ENCODE measurements around the gene TNFAIP6. TPM values are rescaled to one million over a fixed set of nuclear protein-coding genes. Genes with fewer than 3 reads are reported as not detected.
A peak's percentile ranks its signal among the peaks of the same experiment; 100 is the strongest.

TNFAIP6 gene
- total RNA-seq, 1 donor from 2014 or later = 2.9 TPM

DNA sequence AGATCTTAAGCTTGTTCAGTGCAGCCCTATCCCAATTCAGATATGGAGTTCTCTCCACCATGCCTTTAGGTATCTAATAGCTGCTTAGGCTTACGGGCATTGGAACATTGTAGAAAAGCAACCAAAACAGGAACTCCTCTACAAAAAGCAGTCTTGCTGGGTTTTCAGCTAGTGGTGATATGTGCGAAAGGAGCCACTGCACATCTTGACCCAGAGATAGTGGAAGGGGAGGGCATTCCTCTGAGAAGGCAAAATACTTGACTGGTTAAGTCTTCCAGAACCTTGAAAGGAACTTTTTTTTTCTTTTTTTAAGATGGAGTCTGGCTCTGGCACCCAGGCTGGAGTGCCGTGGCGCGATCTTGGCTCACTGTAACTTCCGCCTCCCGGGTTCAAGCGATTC, 2.6 kb upstream of the TNFAIP6 start:
- intact Hi-C loops (cut with DNase I) = no loop called here
- DNase-seq (ENCODE audit: missing footprints) (no peak), ATAC-seq (no peak)

DNA sequence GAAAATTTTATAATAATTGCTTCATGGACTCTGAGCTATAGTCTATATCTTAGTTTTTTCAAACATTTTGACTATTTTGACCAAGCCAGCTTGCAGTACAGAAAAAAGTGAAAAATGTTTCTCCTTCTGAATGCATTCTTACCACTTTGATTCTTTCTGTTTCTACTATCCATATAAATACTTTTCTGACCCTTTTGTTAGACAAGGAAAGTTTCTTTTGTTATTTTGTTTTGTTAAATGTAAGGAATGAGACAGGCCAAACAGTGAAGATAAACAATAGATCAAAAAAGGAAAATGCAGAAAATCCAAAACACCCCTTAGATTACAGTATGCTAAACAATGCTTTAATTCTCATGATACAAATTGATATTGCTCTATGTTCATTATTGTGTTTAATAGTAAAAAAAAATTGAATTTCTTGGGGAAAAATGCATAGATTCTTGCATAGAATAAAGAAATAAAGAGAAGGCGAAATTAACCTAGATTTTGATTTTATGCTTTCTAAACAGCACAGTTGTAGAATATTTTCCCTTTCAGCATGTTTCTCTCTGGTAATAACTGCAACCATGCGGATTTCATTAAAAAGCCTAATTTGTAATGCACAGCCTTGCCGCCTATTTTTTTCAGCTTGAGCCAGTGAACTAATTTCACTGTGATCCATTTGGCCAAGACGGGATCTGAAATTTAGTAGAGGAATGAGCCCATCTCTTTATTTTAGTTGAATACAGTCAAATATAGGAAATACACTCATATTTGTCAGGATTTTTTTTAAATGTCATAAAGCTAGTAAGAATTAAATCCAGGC, 976 bp downstream of the TNFAIP6 start:
- DNase-seq (ENCODE audit: missing footprints) (no peak), ATAC-seq (no peak)
- intact Hi-C loops (cut with DNase I) = no loop called here

DNA sequence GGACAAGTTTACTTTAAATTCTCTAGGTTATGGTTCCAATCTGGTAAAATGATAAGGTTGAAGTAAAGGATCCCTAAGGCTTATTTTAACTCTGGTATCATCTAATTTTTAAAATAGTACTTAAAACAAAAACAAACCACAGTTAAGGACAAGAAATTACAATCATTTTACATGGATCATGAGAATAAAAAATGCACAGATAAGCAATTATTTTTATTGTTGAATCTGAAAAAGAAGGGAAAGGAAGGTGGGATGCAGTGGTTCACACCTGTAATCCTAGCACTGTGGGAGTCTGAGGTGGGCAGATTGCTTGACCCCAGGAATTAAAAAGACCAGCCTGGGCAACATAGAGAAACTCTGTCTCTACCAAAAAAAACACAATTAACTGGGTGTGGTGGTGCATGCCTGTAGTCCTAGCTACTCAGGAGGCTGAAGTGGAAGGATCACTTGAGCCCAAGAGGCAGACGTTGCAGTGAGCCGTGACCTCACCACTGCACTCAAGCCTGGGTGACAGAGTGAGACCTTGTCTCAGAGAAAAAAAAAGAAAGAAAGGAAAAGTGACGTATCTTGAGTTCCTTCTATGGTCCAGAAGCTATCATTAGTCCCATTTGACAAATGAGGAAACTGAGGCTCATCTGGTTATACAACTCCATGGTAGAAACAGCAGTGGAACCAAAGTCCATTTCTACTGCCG, 2.5 kb downstream of the TNFAIP6 start:
- DNase-seq (ENCODE audit: missing footprints) = no peak
- intact Hi-C loops (cut with DNase I) = no loop called here
- no peak for ATAC-seq

DNA sequence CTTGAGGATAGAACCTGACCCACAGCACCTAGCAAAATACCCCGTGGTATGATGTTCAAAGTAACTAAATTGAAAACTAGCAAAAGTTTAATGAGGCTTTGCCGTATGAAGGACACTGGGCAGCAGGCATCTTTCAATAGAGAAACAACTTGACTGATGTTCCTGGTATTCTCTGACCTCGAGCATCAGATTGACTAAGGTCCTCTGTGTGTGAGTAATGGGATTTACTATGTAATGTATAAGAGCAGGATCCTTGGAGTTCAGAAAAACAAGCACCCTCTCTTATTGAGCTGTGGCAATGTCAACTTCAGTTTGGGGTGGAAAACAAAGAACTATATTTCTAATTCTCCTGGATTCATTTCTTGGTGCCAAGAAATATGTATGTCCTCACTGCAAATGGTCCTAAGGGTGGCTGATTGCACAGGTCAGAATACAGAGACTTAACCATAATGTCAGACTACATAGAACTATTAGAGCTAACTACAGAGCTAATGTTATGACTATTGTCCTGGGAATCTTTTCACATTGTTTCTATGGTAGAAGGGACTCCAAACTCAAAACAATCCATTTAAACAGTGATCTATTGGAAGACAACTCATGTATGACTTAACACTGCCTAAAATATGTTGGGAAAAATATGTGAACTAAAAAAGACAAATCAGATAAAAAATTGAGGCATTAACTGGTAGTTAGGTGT, 4.4 kb downstream of the TNFAIP6 start:
- intact Hi-C loops (cut with DNase I) = no loop called here
- DNase-seq (ENCODE audit: missing footprints) = no peak
- ATAC-seq = no peak

DNA sequence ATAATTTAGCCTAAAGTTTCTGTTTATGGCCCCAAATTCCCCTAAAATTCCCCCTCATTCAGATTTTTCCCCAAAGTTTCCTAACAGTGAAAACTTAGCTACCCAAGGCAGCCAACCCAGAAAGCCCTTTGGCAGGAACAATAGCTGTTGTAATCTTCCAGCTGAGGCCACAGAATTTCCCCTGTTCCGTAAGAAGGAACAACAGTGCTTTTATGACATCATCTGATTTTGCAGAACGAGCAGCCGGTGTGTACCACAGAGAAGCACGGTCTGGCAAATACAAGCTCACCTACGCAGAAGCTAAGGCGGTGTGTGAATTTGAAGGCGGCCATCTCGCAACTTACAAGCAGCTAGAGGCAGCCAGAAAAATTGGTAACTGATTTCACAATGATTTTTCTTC, 6.3 kb downstream of the TNFAIP6 start:
- intact Hi-C loops (cut with DNase I) = no loop called here
- ATAC-seq = peak; percentile 95

DNA sequence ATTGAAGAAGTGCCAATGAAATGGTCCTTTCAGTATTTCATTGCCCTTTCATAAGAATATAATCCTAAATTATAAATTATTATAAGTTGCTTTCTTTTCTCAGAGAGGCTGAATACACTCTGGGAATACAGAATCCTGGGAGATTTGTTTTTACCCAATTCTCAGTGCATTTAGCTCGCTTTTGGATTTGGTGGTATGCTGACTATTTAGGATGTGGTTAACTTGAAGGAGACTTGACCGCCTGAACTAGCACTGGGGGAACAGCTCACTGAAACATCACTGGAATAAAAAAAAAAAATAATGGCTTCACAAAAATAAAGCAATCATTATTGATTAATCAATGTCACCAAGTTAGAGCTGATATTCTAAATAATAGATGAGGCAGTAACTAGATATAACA, 10.2 kb downstream of the TNFAIP6 start:
- ATAC-seq (no peak), DNase-seq (ENCODE audit: missing footprints) (no peak)
- intact Hi-C loops (cut with DNase I) = no loop called here

More for the DNA sequence above, 6.3 kb downstream of the TNFAIP6 start:
- peak; percentile 81 for DNase-seq (ENCODE audit: missing footprints)

DNA sequence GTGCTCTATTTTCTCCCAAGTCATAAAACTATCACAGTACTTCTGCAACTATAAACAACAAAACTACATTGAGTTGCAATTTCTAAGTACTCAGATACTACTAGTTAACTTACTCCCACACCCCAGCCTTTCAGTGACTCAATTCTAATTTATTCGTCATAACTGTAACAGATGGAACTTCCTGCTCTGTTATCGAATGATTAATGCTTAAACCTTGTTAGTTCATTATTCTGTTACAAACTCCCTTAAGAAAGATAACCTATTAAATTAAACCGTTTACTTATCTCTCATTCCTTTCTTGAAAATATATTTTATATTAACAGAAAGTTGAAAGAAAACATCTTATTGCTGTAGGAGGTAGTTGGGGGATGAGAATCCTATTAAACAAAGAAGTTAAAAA, 17.0 kb downstream of the TNFAIP6 start:
- no peak for DNase-seq (ENCODE audit: missing footprints)
- no peak for ATAC-seq
- intact Hi-C loops (cut with DNase I) = no loop called here

DNA sequence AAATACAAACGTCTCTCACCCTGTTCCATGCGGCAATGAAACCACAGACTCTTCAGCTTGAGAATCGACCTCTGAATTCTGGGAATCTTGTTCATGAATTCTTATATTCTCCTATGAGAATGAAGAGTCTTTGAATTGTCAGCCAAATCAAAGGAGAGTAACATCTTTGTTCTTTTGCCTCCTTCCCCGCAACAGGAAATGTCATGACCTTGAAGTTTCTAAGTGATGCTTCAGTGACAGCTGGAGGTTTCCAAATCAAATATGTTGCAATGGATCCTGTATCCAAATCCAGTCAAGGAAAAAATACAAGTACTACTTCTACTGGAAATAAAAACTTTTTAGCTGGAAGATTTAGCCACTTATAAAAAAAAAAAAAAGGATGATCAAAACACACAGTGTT, 21.8 kb downstream of the TNFAIP6 start:
- ATAC-seq = no peak
- intact Hi-C loops (cut with DNase I) = no loop called here
- no peak for DNase-seq (ENCODE audit: missing footprints)

DNA sequence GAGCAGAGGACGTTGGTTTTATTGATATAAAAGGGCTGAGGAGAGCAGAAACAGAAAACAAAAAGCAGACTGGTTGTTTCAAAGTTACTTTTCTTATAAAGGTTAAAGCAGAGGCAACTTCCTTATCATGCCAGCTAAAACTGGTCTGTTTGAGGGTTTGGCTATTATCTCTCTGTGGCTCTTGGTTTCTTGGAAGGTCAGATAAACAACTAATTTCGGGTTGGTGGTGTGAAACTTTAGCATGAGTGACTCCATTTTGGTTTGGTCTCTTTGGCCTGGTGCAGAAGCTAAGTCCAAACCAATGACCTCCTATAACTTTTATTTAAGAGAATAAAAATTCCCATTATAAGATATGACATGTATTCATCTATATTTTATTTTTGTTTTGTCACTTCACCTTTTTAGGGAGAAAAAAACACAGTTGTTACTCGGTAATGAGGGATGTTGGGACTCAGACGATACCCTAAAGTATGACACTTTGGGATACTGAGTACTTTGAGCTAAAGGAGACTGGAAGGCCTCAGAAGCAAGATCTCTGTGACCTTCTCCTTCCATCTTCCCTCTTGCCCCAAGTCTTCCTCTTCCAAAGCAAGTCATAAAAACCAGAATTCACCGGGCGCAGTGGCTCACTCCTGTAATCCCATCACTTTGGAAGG, 23.3 kb downstream of the TNFAIP6 start:
- ATAC-seq (no peak), DNase-seq (ENCODE audit: missing footprints) (no peak)
- intact Hi-C loops (cut with DNase I) = no loop called here

DNA sequence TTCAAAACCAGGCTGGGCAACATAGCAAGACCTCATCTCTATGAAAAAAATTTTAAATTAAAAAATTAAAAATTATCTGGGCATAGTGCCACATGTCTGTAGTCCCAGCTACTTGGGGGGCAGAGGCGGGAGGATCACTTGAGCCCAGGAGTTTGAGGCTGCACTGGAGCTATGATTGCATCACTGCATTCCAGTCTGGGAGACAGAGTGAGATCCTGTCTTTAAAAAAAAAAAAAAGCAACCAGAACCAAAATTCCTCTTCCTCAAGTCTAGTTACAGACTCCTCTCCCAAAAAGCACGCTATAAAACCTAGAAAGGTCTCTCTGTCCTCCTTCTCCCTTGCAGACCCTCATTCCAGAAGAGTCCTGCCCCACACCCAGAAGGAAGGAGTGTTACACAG, 23.9 kb downstream of the TNFAIP6 start:
- intact Hi-C loops (cut with DNase I) = no loop called here
- DNase-seq (ENCODE audit: missing footprints) (no peak), ATAC-seq (no peak)

DNA sequence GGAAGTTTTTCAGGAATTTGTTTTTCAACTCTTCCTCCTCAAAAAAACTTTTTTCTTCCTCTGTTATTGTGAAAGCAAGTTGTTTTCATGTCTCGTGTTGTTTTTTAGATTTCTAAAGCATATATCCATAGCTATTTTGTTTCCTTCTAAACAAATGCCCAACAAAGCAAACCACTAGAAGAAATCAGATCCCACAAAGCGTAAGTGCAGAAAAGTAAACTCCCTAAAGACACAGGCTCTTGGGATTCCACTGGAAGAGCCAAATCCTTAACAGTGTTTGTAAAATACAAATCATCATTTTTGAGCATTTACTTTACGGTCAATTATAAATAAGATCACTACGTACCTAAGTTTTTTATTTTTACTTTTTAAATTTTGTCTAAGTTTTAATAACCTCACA, 30.6 kb downstream of the TNFAIP6 start:
- ATAC-seq = no peak
- intact Hi-C loops (cut with DNase I) = no loop called here
- DNase-seq (ENCODE audit: missing footprints) = no peak

DNA sequence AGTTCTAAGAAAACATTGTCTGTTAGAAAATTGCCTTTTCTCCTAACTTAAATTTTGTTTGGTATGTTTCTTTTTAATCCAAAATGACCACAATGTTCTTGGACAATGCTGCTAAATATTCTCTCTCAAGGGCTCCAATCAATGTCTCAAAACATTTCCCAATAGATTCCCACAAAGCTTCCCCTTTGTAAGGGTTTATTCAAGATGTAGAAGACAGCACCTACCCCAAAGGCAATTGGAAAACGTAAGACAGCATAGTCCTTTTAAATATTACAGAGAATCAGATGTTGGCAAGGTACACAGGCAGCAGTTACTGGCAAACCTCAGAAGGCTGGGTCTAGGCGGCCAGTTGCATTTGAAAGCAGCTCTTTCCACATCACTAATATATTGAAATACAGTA, 34.0 kb downstream of the TNFAIP6 start:
- intact Hi-C loops (cut with DNase I) = no loop called here
- ATAC-seq = no peak
- DNase-seq (ENCODE audit: missing footprints) = no peak

DNA sequence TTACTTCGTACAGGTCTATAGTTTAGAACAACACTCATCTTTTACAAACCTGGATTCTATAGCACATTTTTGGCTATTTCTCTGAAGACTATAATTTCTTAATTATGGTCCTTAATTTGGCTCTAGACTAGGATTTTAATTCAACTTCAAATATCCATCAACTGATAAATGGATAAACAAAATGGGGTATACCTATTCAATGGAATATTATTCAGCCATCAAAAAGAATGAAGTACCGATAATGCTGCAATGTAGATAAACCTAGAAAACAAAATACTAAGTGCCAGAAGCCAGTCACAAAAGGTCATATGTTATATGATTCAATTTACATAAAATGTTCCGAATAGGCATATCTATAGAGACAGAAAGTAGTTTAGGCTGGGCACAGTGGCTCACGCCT, 37.1 kb downstream of the TNFAIP6 start:
- intact Hi-C loops (cut with DNase I) = no loop called here

DNA sequence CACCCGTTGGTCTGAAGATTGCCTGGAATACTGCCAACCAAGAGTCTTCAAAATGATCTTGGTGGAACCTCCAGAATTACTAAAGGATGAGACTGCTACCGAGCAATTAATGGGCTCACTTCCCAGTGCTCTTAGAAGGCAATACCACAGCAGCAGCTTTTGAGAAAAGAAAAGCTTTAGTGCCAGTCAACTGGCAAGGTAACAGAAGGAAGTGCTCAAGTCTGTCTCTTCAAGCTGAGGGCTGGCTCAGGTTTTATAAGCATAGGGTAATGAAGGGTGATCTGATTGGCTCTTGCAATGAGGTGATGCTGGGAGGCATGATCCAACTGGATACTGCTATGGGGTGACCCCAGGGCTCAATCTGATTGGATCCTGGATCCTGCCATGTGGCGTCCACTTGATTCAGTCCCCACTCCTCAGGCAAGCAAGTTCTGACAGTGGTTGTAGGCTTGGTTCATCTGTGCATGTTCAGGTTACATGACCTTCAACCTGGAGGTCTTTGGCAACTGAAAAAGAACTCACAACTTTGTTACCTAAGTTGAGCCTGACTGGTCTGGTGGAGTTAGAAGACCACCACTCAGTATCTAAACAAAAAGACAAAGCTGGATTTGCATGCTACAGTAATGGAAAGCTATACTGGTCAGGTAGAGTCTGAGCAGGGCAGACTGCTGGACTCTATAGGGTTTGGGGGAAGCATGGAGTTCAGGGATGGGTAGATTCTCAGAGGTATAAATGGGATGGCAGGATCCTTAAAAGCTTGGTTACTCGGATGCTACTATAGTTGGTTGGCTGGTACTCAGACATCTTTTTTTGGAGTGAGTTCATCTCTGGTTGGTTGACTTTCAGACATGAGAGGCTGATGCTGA, 38.4 kb downstream of the TNFAIP6 start:
- ATAC-seq = no peak

More for the DNA sequence above, 37.1 kb downstream of the TNFAIP6 start:
- DNase-seq (ENCODE audit: missing footprints) (no peak), ATAC-seq (no peak)

DNA sequence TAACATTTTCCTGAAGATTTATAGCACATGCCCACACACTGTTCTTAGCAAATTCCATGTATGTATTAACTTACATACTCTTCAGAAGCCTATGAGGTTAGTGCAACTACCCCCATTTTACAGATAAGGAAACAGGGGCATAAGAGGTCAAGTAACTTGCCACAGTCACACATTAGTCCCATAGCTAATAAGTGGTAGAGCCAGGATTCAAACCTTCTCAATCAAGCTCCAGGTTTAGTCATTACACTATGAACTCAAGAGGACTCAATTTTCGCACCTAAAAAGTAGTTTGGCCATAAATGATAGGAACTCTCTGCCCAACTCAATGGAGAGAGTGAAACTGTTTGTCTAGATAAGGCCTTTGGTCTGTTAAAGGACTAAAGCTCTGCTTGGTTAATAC, 42.6 kb downstream of the TNFAIP6 start:
- ATAC-seq (no peak), DNase-seq (ENCODE audit: missing footprints) (no peak)
- intact Hi-C loops (cut with DNase I) = no loop called here

More for the DNA sequence above, 38.4 kb downstream of the TNFAIP6 start:
- intact Hi-C loops (cut with DNase I) = no loop called here
- DNase-seq (ENCODE audit: missing footprints) = no peak

DNA sequence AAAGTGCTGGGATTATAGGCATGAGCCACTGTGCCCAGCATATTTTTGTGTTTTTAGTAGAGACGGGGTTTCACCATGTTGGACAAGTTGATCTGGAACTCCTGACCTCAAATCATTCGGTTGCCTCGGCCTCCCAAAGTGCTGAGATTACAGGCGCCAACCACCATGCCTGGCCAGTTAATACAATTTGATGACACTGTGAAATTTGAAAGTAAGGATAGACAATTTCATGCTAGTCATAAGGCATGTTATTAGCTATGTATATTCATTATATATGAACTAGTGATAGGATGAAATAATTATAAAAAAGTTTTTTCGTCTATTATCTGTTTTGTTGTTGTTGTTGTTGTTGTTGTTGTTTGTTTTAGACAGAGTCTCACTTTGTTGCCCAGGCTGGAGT, 43.8 kb downstream of the TNFAIP6 start:
- intact Hi-C loops (cut with DNase I) = no loop called here
- DNase-seq (ENCODE audit: missing footprints) = no peak
- ATAC-seq = no peak

DNA sequence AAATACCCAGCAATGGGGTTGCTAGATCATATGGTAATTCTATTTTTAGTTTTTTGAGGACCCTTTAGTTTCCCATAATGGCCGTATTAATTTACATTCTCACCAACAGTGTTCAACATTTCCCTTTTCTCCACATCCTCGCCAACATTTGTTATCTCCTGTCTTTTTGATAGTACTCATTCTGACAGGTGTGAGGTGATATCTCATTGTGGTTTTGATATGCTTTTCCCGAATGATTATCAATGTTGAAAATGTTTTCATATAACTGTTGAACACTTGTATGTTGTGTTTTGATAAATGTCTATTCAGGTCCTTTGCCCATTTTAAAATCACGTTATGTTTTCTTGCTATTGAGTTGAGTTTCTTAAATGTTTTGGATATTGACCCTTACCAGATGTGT, 46.5 kb downstream of the TNFAIP6 start:
- no peak for ATAC-seq
- DNase-seq (ENCODE audit: missing footprints) = no peak
- intact Hi-C loops (cut with DNase I) = no loop called here

DNA sequence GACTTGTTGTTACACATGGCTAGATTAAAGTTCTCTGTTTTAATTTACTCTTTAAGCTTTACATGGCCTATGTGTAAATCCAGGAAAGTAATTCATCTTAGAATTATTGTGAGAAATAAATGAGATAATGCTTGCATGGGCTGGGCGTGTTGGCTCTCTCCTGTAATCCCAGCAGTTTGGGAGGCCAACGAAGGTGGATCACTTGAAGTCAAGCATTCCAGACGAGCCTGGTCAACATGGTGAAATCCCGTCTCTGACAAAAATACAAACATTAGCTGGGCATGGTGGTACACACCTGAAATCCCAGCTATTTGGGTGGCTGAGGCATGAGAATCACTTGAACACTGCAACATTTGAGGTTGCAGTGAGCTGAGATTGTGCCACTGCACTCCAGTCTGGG, 48.0 kb downstream of the TNFAIP6 start:
- intact Hi-C loops (cut with DNase I) = no loop called here
- DNase-seq (ENCODE audit: missing footprints) (no peak), ATAC-seq (no peak)

DNA sequence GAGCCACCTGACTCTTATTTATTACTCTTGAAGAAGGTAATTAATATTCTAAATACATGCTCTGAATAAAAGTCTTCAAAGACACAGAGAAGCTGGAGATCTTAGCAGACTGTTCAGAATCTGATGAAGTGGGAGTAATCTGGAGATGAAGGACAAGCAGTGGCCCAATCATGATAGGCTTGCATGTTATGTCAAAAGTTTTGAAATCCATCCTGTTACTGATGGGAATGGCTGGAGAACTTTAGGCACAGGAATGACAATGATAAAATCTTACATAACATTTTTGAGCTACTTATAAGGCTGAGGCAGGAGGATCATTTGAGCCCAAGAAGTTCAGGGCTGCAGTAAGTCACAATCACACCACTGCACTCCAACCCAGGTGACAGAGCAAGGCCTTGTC, 49.9 kb downstream of the TNFAIP6 start:
- ATAC-seq (no peak), DNase-seq (ENCODE audit: missing footprints) (no peak)
- intact Hi-C loops (cut with DNase I) = no loop called here

Data from Right ventricle myocardium inferior (tissue), 1 donor.